ENCODE measurements around the gene UBXN11.
A peak's percentile ranks its signal among the peaks of the same experiment; 100 is the strongest.
"Not testable (repeated sequence)": the region's sequence is repeated elsewhere in the genome, so short reads cannot be mapped to it uniquely, and the experiment has no call there.

Gene UBXN11

GRCh38 chr1:26337206-26337535, 30.7 kb upstream of the UBXN11 start:
- no peak for DNase-seq (ENCODE audit: low read depth in 2 of 2)

- DNase-seq (ENCODE audit: low read depth in 2 of 2) = peak; percentile 70 to 84
These were observed 30.2 kb upstream of the UBXN11 start for GRCh38 chr1:26336477-26337205.

GRCh38 chr1:26335774-26336476, 29.5 kb upstream of the UBXN11 start:
- DNase-seq (ENCODE audit: low read depth in 2 of 2) = no peak

GRCh38 chr1:26333312-26333711, 26.9 kb upstream of the UBXN11 start:
- DNase-seq (ENCODE audit: low read depth in 2 of 2) = not testable (repeated sequence)

- DNase-seq (ENCODE audit: low read depth in 2 of 2) = no peak
These were observed 23.8 kb upstream of the UBXN11 start for GRCh38 chr1:26330276-26330675.

GRCh38 chr1:26329380-26329779, 22.9 kb upstream of the UBXN11 start:
- not testable (repeated sequence) for DNase-seq (ENCODE audit: low read depth in 2 of 2)

GRCh38 chr1:26328597-26328996, 22.2 kb upstream of the UBXN11 start:
- DNase-seq (ENCODE audit: low read depth in 2 of 2) = no peak

GRCh38 chr1:26327956-26328362, 21.5 kb upstream of the UBXN11 start:
- no peak for DNase-seq (ENCODE audit: low read depth in 2 of 2)

GRCh38 chr1:26324550-26324949, 18.1 kb upstream of the UBXN11 start:
- no peak for DNase-seq (ENCODE audit: low read depth in 2 of 2)

GRCh38 chr1:26323382-26323781, 16.9 kb upstream of the UBXN11 start:
- no peak for DNase-seq (ENCODE audit: low read depth in 2 of 2)

GRCh38 chr1:26322042-26322331, 15.6 kb upstream of the UBXN11 start:
- no peak for DNase-seq (ENCODE audit: low read depth in 2 of 2)

GRCh38 chr1:26321315-26322041, 15.0 kb upstream of the UBXN11 start:
- DNase-seq (ENCODE audit: low read depth in 2 of 2) = peak; percentile 82 to 94

- no peak for DNase-seq (ENCODE audit: low read depth in 2 of 2)
These were observed 14.5 kb upstream of the UBXN11 start for GRCh38 chr1:26320896-26321295.

- DNase-seq (ENCODE audit: low read depth in 2 of 2) = peak; percentile 15 to 27
These were observed 12.1 kb upstream of the UBXN11 start for GRCh38 chr1:26318338-26319064.

- DNase-seq (ENCODE audit: low read depth in 2 of 2) = peak; percentile 64 to 70
These were observed 11.3 kb upstream of the UBXN11 start, which contains the start of gene CD52 for GRCh38 chr1:26317612-26318337. Gene CD52 (plus strand): TSS chr1:26317958. CDS start chr1:26318018, 60 bp downstream.

- DNase-seq (ENCODE audit: low read depth in 2 of 2) = no peak
These were observed 10.7 kb upstream of the UBXN11 start for GRCh38 chr1:26317146-26317545.

GRCh38 chr1:26315874-26316850, 9.7 kb upstream of the UBXN11 start:
- no peak for DNase-seq (ENCODE audit: low read depth in 2 of 2)

- DNase-seq (ENCODE audit: low read depth in 2 of 2) = no peak
These were observed 8.1 kb upstream of the UBXN11 start for GRCh38 chr1:26314501-26314900.

- DNase-seq (ENCODE audit: low read depth in 2 of 2) = not testable (repeated sequence)
These were observed 1.8 kb upstream of the UBXN11 start for GRCh38 chr1:26307966-26308899.

All from stimulated activated CD8-positive, alpha-beta memory T cell treated with anti-CD3 and anti-CD28 coated beads, Interleukin-7, amount 100 ng/mL, for 4 hours (primary cell).